ENCODE data around the gene HERPUD2.
"Not testable (repeated sequence)": the region's sequence is repeated elsewhere in the genome, so short reads cannot be mapped to it uniquely, and the experiment has no call there.

HERPUD2 gene

DNA sequence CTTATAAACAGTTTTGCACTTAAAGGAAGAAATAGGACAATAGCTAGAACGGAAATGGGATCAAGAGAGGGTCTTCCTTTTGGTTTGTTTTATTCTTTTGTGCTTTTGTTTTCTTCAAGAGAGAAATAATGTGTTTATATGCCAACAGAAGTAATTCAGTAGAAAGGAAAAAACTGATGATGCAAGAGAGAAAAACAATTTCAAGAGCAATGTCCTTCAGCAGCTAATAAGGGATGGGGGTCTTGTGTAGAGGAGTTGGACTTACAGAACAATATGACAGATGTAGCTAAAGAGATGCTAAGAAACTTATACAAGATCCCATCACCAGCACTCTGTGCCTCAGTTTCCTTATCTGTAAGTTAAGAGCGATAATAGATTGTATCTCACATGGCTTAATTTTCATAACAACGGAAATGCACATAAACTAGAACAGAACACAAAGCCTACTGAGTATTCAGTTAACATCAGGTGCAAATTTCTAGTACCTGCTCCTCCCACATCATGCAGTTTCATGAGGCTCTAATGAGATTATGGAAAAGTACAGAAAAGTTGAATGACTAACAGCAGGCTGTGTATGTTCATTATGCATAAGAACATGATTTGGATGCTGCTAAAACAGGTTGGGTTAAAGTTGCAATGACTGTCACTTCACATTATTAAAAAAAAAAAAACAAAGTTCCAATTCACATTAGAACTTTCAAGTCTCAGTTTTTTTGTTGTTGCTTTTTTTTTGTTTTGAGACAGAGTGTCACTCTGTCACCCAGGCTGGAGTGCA, 17.2 kb downstream of the HERPUD2 start:
- DNase-seq (ENCODE audit: low read depth, low spot score), result no peak

GRCh38 chr7:35676211-35676610, 18.7 kb downstream of the HERPUD2 start:
- no peak for DNase-seq (ENCODE audit: low read depth, low spot score)

- DNase-seq (ENCODE audit: low read depth, low spot score), result no peak
Observed at GRCh38 chr7:35670856-35671569, 23.9 kb downstream of the HERPUD2 start.

GRCh38 chr7:35660411-35660810, 34.5 kb downstream of the HERPUD2 start:
- not testable (repeated sequence) for DNase-seq (ENCODE audit: low read depth, low spot score)

DNA sequence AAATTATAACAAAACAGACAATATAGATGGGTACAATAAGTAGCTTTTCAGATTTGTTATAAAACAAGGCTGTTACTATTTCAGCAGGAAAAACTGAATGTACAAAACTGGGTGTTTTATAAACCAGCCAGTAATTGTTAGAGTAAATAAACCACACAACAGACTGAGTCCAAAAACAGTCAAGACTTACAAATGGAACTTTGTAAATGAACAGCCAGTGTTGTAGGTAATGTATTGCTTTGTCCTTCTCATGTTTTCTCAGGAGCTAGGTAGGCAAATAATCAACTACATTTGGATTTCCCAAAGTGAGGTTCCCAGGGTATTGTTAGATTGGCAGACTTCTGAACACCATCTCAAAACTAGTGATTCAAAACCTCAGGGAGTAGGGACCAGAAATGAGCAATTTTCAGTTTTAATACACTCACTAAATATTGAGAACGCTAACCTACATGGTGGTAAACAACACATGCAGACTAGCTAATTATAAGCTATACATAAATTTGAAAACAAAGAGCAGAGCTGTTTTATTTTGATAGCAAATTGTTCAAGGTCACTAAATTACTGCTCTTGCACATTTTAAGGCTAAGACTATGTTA, 36.2 kb downstream of the HERPUD2 start:
- DNase-seq (ENCODE audit: low read depth, low spot score), result no peak

- no peak for DNase-seq (ENCODE audit: low read depth, low spot score)
Observed at GRCh38 chr7:35657125-35657524, 37.8 kb downstream of the HERPUD2 start.

DNA sequence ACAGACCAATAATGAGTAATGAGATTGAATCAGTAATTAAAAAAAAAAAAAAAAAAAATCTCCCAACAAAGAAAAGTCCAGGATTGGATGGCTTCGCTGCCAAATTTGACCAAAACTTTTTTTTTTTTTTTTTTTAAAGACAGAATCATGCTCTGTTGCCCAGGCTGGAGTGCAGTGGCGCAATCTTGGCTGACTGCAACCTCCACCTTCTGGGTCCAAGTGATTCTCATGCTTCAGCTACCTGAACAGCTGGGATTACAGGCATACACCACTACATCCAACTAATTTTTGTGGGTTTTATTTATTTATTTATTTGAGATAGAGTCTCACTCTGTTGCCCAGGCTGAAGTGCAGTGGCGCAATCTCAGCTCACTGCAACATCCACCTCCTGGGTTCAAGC, 40.4 kb downstream of the HERPUD2 start:
- DNase-seq (ENCODE audit: low read depth, low spot score), result not testable (repeated sequence)

DNA sequence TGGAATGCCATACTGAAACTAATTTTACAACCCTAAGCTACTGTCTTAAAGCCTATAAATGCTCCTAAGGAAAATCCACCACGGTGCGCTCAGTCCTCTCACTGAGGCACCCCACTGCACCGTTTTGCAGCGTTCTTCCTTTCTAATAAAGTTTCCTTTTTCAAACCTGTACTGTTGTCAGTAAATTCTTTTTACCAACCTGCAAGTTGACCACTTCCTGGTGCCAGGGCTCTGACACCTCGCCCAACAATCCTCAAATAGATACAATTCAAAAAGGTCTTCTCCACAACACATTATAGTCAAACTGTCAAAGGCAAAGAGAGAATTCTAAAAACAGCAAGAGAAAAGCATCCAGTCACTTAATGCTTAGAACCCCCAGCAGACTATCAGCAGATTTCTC, 42.8 kb downstream of the HERPUD2 start:
- DNase-seq (ENCODE audit: low read depth, low spot score), result no peak

- no peak for DNase-seq (ENCODE audit: low read depth, low spot score)
Observed at GRCh38 chr7:35650751-35651150, 44.2 kb downstream of the HERPUD2 start.

GRCh38 chr7:35649711-35650110, 45.2 kb downstream of the HERPUD2 start:
- DNase-seq (ENCODE audit: low read depth, low spot score), result no peak

DNA sequence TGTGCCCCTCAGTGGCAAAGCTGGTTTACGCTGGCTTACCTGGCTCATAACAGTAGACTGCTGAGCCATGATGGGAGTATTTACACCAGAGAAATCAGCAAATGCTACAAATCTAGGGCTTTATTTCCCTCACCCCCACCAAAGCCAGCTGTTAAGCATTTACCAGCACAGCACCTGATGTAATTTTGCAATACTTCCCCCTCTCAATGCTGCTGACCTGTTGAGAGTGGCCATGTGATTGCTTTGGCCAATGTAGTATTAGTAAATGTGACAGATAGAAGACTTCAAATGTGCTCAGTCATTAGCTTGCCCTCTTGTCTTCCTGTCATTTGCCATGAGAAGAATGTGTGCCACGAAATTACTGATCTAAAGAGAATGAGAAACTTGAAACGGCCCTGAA, 46.6 kb downstream of the HERPUD2 start:
- no peak for DNase-seq (ENCODE audit: low read depth, low spot score)

- DNase-seq (ENCODE audit: low read depth, low spot score), result peak; percentile 20
Observed at GRCh38 chr7:35647171-35647574, 47.8 kb downstream of the HERPUD2 start.

- DNase-seq (ENCODE audit: low read depth, low spot score), result peak; percentile 13
Observed at GRCh38 chr7:35646289-35647023, 48.5 kb downstream of the HERPUD2 start.

GRCh38 chr7:35645691-35646090, 49.2 kb downstream of the HERPUD2 start:
- no peak for DNase-seq (ENCODE audit: low read depth, low spot score)

DNA sequence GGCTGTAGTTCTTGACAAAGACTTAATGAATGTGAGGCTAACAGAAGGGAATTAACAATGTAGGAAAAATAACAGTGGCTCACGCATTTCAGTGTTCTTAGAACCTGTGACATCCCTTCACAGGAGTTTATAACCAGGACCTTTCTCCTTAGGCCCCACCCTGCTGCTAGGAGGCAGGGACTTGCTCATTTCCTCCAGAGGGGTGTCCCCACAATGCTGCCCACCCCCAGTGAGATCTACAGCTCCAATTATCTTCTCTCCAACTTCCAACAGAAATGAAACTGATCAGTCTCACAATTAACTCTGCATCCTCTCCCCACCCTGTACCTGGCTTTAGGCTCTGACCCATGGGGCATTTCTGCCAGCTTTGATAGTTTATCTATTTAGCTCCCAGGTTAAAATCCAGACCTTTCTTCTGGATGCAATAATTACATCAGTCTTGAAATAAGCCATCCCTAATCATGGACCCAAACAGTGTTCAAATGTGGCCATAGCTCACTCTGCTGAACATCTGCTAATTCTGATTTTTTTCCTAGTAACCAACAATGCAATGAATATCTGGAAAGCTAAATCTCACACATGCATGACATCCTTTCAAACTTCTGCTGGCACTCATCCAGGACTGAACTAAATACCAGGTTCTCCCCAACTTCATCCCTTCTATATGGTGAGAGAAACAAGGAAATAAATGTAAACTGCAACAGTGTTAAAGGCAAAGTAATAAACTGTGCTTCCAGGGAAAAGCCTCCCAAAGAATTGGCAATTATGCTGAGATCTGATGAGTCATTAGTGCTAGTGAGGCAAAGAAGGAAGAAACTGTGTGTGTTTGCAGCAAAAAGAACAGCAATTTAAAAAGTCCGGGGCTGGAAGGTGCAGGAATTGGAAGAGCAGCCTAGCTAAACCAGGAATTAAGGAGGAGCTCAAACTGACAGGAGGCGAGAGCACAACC, 64.6 kb downstream of the HERPUD2 start:
- DNase-seq (ENCODE audit: low read depth, low spot score), result no peak

GRCh38 chr7:35624299-35625186, 70.4 kb downstream of the HERPUD2 start:
- DNase-seq (ENCODE audit: low read depth, low spot score), result no peak

GRCh38 chr7:35623381-35623780, 71.6 kb downstream of the HERPUD2 start:
- DNase-seq (ENCODE audit: low read depth, low spot score), result no peak

DNA sequence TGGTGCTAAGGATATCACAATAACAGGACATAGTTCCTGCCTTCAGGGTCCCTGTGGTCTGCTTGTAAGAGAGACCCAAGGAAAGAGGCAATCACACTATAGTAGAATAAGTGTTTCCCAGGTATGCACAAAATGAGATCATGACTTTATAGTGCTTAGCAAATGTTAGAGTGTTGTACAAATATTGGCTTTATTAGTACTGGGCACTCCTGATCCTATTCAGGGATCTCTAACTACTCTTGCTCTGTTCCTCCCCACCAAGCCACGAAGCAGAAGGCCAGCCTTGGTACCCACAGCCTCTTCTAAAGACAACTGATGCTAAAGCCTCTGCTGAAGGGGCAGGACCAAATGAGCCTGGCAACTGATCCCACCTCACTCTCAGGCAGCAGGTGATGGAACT, 75.1 kb downstream of the HERPUD2 start:
- no peak for DNase-seq (ENCODE audit: low read depth, low spot score)

DNA sequence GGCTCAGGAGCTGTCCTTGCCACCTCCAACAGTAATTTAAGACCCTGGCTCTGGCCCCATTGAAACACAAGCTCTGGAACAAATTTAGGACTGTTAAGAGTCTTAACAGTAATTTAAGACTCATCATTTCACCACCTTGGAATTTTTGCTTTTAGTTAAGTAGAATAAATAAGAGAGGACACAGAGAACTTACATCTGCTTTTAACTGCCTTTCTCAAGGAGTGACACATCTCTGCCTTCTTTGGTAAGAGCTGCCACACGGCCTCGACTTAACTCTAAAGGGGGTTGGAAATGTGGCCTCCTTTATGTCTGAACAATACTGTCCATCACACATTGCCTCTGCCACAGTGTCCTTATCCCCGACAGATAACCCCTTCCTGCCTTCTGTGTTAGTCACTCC, 77.9 kb downstream of the HERPUD2 start:
- DNase-seq (ENCODE audit: low read depth, low spot score), result no peak

- no peak for DNase-seq (ENCODE audit: low read depth, low spot score)
Observed at GRCh38 chr7:35613150-35613549, 81.8 kb downstream of the HERPUD2 start.

Measured in smooth muscle cell of the brain vasculature (primary cell).